IMR-90 (cell line): Measurements from ENCODE around the gene SLC35E3. TPM values are rescaled to one million over a fixed set of nuclear protein-coding genes. Genes with fewer than 3 reads are reported as not detected.

Source experiments
- ATAC-seq: fragments of 200-7000 bp; cut with Tn5 transposase; 2 replicates; pipeline ENCODE4 v1.9.1; 2020; ENCODE audit warnings: low read depth, mild to moderate bottlenecking, moderate library complexity
- BruUV-seq: library from RNA; stranded (reverse); fragments of 400-500 nt; replicated peaks from 2 replicates; lab custom pipeline; 2021; lab: Mats Ljungman, UMichigan
- CTCF ChIA-PET: fragments of 300-600 bp; formaldehyde crosslinking; extraction: SDS; loops from one replicate; lab custom pipeline; 2021; ENCODE audit warnings: antibody characterized with exemption; lab: Yijun Ruan, JAX
- POLR2A ChIA-PET: fragments of 300-600 bp; sonication (Branson Sonifier 250); formaldehyde crosslinking; loops from one replicate; lab custom pipeline; 2022; ENCODE audit warnings: antibody characterized with exemption; ENCODE audit not compliant: unreplicated experiment; lab: Charles Lee
- DNase-seq: peaks from one replicate; pipeline ENCODE4 v3.0.0; 2013
- H2AFZ ChIP-seq: replicated peaks from 2 replicates; pipeline ENCODE3; 2013; ENCODE audit warnings: low read length, mild to moderate bottlenecking; ENCODE audit not compliant: poor library complexity
- H2AK5ac ChIP-seq: 2 replicates; pipeline ENCODE4 v1.6.1; 2013; ENCODE audit warnings: low read depth, low read length, inconsistent platforms
- H2AK9ac ChIP-seq: replicated peaks from 2 replicates; pipeline ENCODE3; 2013; ENCODE audit warnings: mild to moderate bottlenecking, low read depth, low read length, moderate library complexity; ENCODE audit not compliant: poor library complexity
- H2BK120ac ChIP-seq: 2 replicates; pipeline ENCODE4 v1.6.1; 2013; ENCODE audit warnings: low read depth, low read length, inconsistent platforms
- H2BK15ac ChIP-seq: 3 replicates; pipeline ENCODE4 v1.6.1; 2013; ENCODE audit warnings: low read depth, low read length, inconsistent platforms
- H2BK20ac ChIP-seq: 2 replicates; pipeline ENCODE4 v1.6.1; 2013; ENCODE audit warnings: low read depth, mild to moderate bottlenecking, inconsistent platforms, low read length, moderate library complexity
- H2BK5ac ChIP-seq: 2 replicates; pipeline ENCODE4 v1.6.1; 2013; ENCODE audit warnings: mild to moderate bottlenecking, low read depth, low read length, inconsistent platforms; ENCODE audit not compliant: poor library complexity, severe bottlenecking
- H3K14ac ChIP-seq: replicated peaks from 2 replicates; pipeline ENCODE4 v1.6.1; 2013; ENCODE audit warnings: low read depth, low read length, inconsistent platforms
- H3K18ac ChIP-seq: 2 replicates; pipeline ENCODE4 v1.6.1; 2013; ENCODE audit warnings: low read depth, low read length, control low read depth
- H3K23ac ChIP-seq: 2 replicates; pipeline ENCODE4 v1.6.1; 2013; ENCODE audit warnings: low read depth, low read length, inconsistent platforms
- H3K27ac ChIP-seq: 2 replicates; pipeline ENCODE4 v1.5.1; 2013; ENCODE audit warnings: mild to moderate bottlenecking, control low read depth, low read length; ENCODE audit not compliant: insufficient read depth
- H3K27me3 ChIP-seq: 2 replicates; pipeline ENCODE4 v1.6.1; 2013; ENCODE audit warnings: low read length; ENCODE audit not compliant: control insufficient read depth, insufficient read depth
- H3K36me3 ChIP-seq: 2 replicates; pipeline ENCODE4 v1.6.1; 2013; ENCODE audit warnings: low read length, mixed read lengths; ENCODE audit not compliant: control insufficient read depth, insufficient read depth
- H3K4ac ChIP-seq: 2 replicates; pipeline ENCODE4 v1.6.1; 2013; ENCODE audit warnings: low read depth, low read length, inconsistent platforms
- H3K4me1 ChIP-seq: 2 replicates; pipeline ENCODE4 v1.6.1; 2013; ENCODE audit warnings: low read length, mixed read lengths; ENCODE audit not compliant: control insufficient read depth, insufficient read depth
- H3K4me2 ChIP-seq: 2 replicates; pipeline ENCODE4 v1.6.1; 2013; ENCODE audit warnings: low read depth, mild to moderate bottlenecking, control low read depth, low read length, moderate library complexity
- H3K4me3 ChIP-seq: 2 replicates; pipeline ENCODE4 v1.5.1; 2013; ENCODE audit warnings: low read depth, mild to moderate bottlenecking, control low read depth, low read length, moderate library complexity; ENCODE audit not compliant: insufficient read depth
- H3K56ac ChIP-seq: 2 replicates; pipeline ENCODE4 v1.6.1; 2013; ENCODE audit warnings: low read length, inconsistent platforms; ENCODE audit not compliant: insufficient read depth; ENCODE audit errors: extremely low read depth
- H3K79me1 ChIP-seq, 2 experiments: 2 replicates each; pipeline ENCODE4 v1.6.1; 2013; ENCODE audit warnings: low read length in 2 of 2, inconsistent platforms in 1 of 2, low read depth in 1 of 2
- H3K9ac ChIP-seq: 2 replicates; pipeline ENCODE4 v1.6.1; 2013; ENCODE audit warnings: low read depth, low read length, control low read depth
- H3K9me1 ChIP-seq: 2 replicates; pipeline ENCODE4 v1.6.1; 2013; ENCODE audit warnings: low read length, inconsistent platforms; ENCODE audit not compliant: insufficient read depth
- H3K9me3 ChIP-seq: 2 replicates; pipeline ENCODE4 v1.6.1; 2013; ENCODE audit warnings: low read length; ENCODE audit not compliant: control insufficient read depth, insufficient read depth
- H4K20me1 ChIP-seq: 2 replicates; pipeline ENCODE4 v1.6.1; 2013; ENCODE audit warnings: low read length, inconsistent platforms; ENCODE audit not compliant: insufficient read depth
- H4K5ac ChIP-seq: 2 replicates; pipeline ENCODE4 v1.6.1; 2013; ENCODE audit warnings: mild to moderate bottlenecking, low read depth, low read length, control low read depth
- H4K8ac ChIP-seq, 2 experiments: 2 replicates each; pipeline ENCODE4 v1.6.1; 2013; ENCODE audit warnings: low read depth in 2 of 2, low read length in 2 of 2, control low read depth in 1 of 2, inconsistent platforms in 1 of 2
- H4K91ac ChIP-seq: 2 replicates; pipeline ENCODE4 v1.6.1; 2013; ENCODE audit warnings: low read depth, low read length, inconsistent platforms; ENCODE audit not compliant: insufficient read depth
- CEBPB ChIP-seq: IDR thresholded peaks from 2 replicates; pipeline ENCODE4 v1.6.1; 2012; ENCODE audit warnings: low read depth, low read length, improper control_type of control experiment
- POLR2A ChIP-seq: IDR thresholded peaks from 2 replicates; pipeline ENCODE4 v1.6.1; 2012; ENCODE audit warnings: mild to moderate bottlenecking, low read depth, low read length
- RFX5 ChIP-seq: IDR thresholded peaks from 2 replicates; pipeline ENCODE4 v1.8.0; 2012; ENCODE audit warnings: low read depth, mild to moderate bottlenecking, low read length, moderate library complexity
- WGBS, 2 experiments: methylation state at CpG; one replicate each; pipeline versions ENCODE4 v1.1.5 to v1.1.7; 2013; ENCODE audit warnings: missing lambda C conversion rate in 2 of 2; ENCODE audit not compliant: insufficient read length in 1 of 2; ENCODE audit errors: extremely low coverage in 2 of 2; 5-methylcytosine and 5-hydroxymethylcytosine counted together
- dilution Hi-C: fragments of 300-500 bp; cut with HindIII; formaldehyde crosslinking; loops from one replicate; pipeline ENCODE4 v1.14.3; 2018; ENCODE audit warnings: low sequenced_read_pairs; ENCODE audit not compliant: unreplicated experiment
- in situ Hi-C: fragments of 300-500 bp; cut with MboI; formaldehyde crosslinking; loops from 3 replicates; pipeline ENCODE4 v1.14.3; 2019; ENCODE audit warnings: low sequenced_read_pairs, inconsistent platforms, mixed read lengths
- intact Hi-C: fragments of 100-400 bp; cut with micrococcal nuclease; formaldehyde crosslinking; loops from 2 replicates; pipeline ENCODE4 v1.10.0; 2022
- polyA plus RNA-seq, 3 experiments: library from polyadenylated mRNA; depleted of rRNA; stranded (reverse); fragments of >200 nt; gene quantifications; 2 replicates each; pipeline ENCODE4 v1.2.3, GENCODE V29; 2012; ENCODE audit warnings: low replicate concordance in 1 of 3
- total RNA-seq: library from RNA; depleted of rRNA; stranded (reverse); fragments of >200 nt; gene quantifications from 2 replicates; pipeline ENCODE4 v1.2.3, GENCODE V29; 2012

The SLC35E3 gene
- total and polyA plus RNA-seq, 2 of the 4 experiments (the other 2 are of a cell fraction), result 3.6 to 5.1 TPM

- H3K27ac ChIP-seq, result no peak overlapping the region
- H4K8ac ChIP-seq, result no peak overlapping the region
- H3K9ac ChIP-seq, result no peak overlapping the region
- no peak overlapping the region for H2BK15ac ChIP-seq
- DNase-seq, result no peak
- H4K91ac ChIP-seq, result no peak overlapping the region
- intact Hi-C loops (no loop called here), in situ Hi-C loops (no loop called here), dilution Hi-C loops (no loop called here)
- H3K4me1 ChIP-seq, result peaks cover 6% of the 10 kb centered on the region
- WGBS, 2 experiments, result no CpG with 5 or more reads among the region's 8 CpGs
- H3K4ac ChIP-seq, result no peak overlapping the region
- H3K9me1 ChIP-seq, result no peaks in the 10 kb centered on the region
- ChIA-PET POLR2A (no interaction called here), CTCF (no interaction called here)
- no peak overlapping the region for H3K14ac ChIP-seq
- H3K23ac ChIP-seq, result no peak overlapping the region
- no peak overlapping the region for H2BK5ac ChIP-seq
- H3K9me3 ChIP-seq, result no peaks in the 10 kb centered on the region
- no peak overlapping the region for H2BK20ac ChIP-seq
- no peaks in the 10 kb centered on the region for H3K79me1 ChIP-seq
- no peak overlapping the region for H3K4me3 ChIP-seq
- no peak for TF ChIP-seq RFX5
- no peak for TF ChIP-seq POLR2A
- TF ChIP-seq CEBPB, result peak; percentile 8; the same call in 1 of the 2 replicates
- no peak overlapping the region for H3K56ac ChIP-seq
- H2AFZ ChIP-seq, result no peak overlapping the region
- no peak overlapping the region for H2AK5ac ChIP-seq
- H3K36me3 ChIP-seq, result no peaks in the 10 kb centered on the region
- no peak overlapping the region for H2BK120ac ChIP-seq
- no peak overlapping the region for H3K4me2 ChIP-seq
- ATAC-seq, result no peak
- H4K5ac ChIP-seq, result no peak overlapping the region
- no peaks in the 10 kb centered on the region for H3K27me3 ChIP-seq
- no peaks in the 10 kb centered on the region for H4K20me1 ChIP-seq
- H2AK9ac ChIP-seq, result no peak overlapping the region
- no peak overlapping the region for H3K18ac ChIP-seq
- no TSS peak for BruUV-seq
Measured at GRCh38 chr12:68784015-68784414, 38.0 kb downstream of the SLC35E3 start.
